Activated T-cell treated with anti-CD3 and anti-CD28 coated beads for 4 hours (primary cell): Measurements from ENCODE around the gene FANCC.
A peak's percentile ranks its signal among the peaks of the same experiment; 100 is the strongest.
"Not testable (repeated sequence)": the region's sequence is repeated elsewhere in the genome, so short reads cannot be mapped to it uniquely, and the experiment has no call there.

ENCODE experiments used
- DNase-seq: peaks from one replicate; pipeline ENCODE4 v3.0.0-alpha.2; 2020

FANCC gene

GRCh38 chr9:95317119-95317892 is at the start of gene FANCC:
Gene FANCC (minus strand): TSS chr9:95317709. CDS start chr9:95249291, 68,418 bp downstream.
- DNase-seq = peak; percentile 82

GRCh38 chr9:95366731-95367325 is 49.3 kb upstream of the FANCC start:
- DNase-seq = no peak

GRCh38 chr9:95365766-95366165 is 48.3 kb upstream of the FANCC start:
- no peak for DNase-seq

- no peak for DNase-seq
Observed at GRCh38 chr9:95363051-95363841, 45.7 kb upstream of the FANCC start.

GRCh38 chr9:95360866-95361265 is 43.4 kb upstream of the FANCC start:
- no peak for DNase-seq

GRCh38 chr9:95357316-95357715 is 39.8 kb upstream of the FANCC start:
- no peak for DNase-seq

GRCh38 chr9:95355500-95355899 is 38.0 kb upstream of the FANCC start:
- DNase-seq = no peak

- DNase-seq = no peak
Observed at GRCh38 chr9:95351051-95351450, 33.5 kb upstream of the FANCC start.

GRCh38 chr9:95350266-95350665 is 32.8 kb upstream of the FANCC start:
- no peak for DNase-seq

- no peak for DNase-seq
Observed at GRCh38 chr9:95349091-95350038, 31.9 kb upstream of the FANCC start.

- DNase-seq = no peak
Observed at GRCh38 chr9:95346021-95346420, 28.5 kb upstream of the FANCC start.

- DNase-seq = no peak
Observed at GRCh38 chr9:95344735-95345325, 27.3 kb upstream of the FANCC start.

GRCh38 chr9:95343725-95344287 is 26.3 kb upstream of the FANCC start:
- DNase-seq = no peak

GRCh38 chr9:95342571-95342970 is 25.1 kb upstream of the FANCC start:
- no peak for DNase-seq

- no peak for DNase-seq
Observed at GRCh38 chr9:95341293-95341962, 23.9 kb upstream of the FANCC start.

GRCh38 chr9:95338243-95338642 is 20.7 kb upstream of the FANCC start:
- DNase-seq = no peak

- no peak for DNase-seq
Observed at GRCh38 chr9:95336281-95336680, 18.8 kb upstream of the FANCC start.

- no peak for DNase-seq
Observed at GRCh38 chr9:95333426-95333825, 15.9 kb upstream of the FANCC start.

GRCh38 chr9:95332860-95333259 is 15.4 kb upstream of the FANCC start:
- no peak for DNase-seq

GRCh38 chr9:95330720-95331404 is 13.4 kb upstream of the FANCC start:
- no peak for DNase-seq

- DNase-seq = not testable (repeated sequence)
Observed at GRCh38 chr9:95329061-95329460, 11.6 kb upstream of the FANCC start.
